ENCODE data around the gene FGF14. TPM values are rescaled to one million over a fixed set of nuclear protein-coding genes. Genes with fewer than 3 reads are reported as not detected.

FGF14 gene
- total RNA-seq, 1 donor from 2014 or later = 0.23 TPM

DNA sequence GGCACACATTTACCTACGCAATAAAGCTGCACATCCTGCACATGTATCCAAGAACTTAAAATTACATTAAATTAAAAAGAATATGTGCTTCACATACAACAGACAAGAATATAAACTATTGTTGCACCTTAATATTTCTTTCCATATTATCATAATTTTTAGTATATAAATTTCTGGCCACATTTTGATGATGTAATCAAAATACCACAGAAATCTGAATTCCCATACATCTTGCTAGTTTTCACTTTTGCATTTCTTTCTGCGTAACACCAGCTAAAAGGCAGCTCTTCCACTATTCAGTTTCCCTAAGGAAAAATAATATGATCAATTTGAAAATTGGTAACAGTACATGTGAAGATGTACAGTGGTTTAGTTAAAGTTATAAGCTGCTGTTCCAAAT is 42.6 kb downstream of the FGF14 start:
- Histone ChIP-seq H3K27ac (ENCODE audit: low read depth, low read length) (no peak overlapping the region), H3K9me3 (ENCODE audit: insufficient read depth, low read depth, low read length) (no peaks in the 10 kb centered on the region), H3K4me3 (ENCODE audit: insufficient read depth, low read depth, low read length) (no peak overlapping the region), H2AFZ (ENCODE audit: low read depth, low read length) (no peak overlapping the region), H4K20me1 (ENCODE audit: insufficient read depth, low read length) (no peaks in the 10 kb centered on the region), H3K4me1 (ENCODE audit: insufficient read depth, low read length) (no peaks in the 10 kb centered on the region), H3K9ac (ENCODE audit: low read length) (no peak overlapping the region), H3K36me3 (ENCODE audit: insufficient read depth, low read length) (no peaks in the 10 kb centered on the region), H3K27me3 (ENCODE audit: insufficient read depth, low read length) (no peaks in the 10 kb centered on the region), H3K79me2 (ENCODE audit: insufficient read depth, low read length) (no peaks in the 10 kb centered on the region), H3K4me2 (ENCODE audit: low read length) (no peak overlapping the region)
- Mint-ChIP-seq H3K4me3 (ENCODE audit: unreplicated experiment) (no peak overlapping the region), H3K4me1 (ENCODE audit: low read depth, unreplicated experiment) (no peaks in the 10 kb centered on the region), H3K27ac (ENCODE audit: unreplicated experiment) (no peak overlapping the region), H3K36me3 (ENCODE audit: low read depth, unreplicated experiment) (no peaks in the 10 kb centered on the region), H3K27me3 (ENCODE audit: low read depth, unreplicated experiment) (peaks cover 2% of the 10 kb centered on the region), H3K9me3 (ENCODE audit: unreplicated experiment) (no peaks in the 10 kb centered on the region)
- TF ChIP-seq EZH2 (IDR thresholded peaks at IDR 0.05; ENCODE audit: insufficient read depth, low read length) = no peak
- TF ChIP-seq, protein P1, sequence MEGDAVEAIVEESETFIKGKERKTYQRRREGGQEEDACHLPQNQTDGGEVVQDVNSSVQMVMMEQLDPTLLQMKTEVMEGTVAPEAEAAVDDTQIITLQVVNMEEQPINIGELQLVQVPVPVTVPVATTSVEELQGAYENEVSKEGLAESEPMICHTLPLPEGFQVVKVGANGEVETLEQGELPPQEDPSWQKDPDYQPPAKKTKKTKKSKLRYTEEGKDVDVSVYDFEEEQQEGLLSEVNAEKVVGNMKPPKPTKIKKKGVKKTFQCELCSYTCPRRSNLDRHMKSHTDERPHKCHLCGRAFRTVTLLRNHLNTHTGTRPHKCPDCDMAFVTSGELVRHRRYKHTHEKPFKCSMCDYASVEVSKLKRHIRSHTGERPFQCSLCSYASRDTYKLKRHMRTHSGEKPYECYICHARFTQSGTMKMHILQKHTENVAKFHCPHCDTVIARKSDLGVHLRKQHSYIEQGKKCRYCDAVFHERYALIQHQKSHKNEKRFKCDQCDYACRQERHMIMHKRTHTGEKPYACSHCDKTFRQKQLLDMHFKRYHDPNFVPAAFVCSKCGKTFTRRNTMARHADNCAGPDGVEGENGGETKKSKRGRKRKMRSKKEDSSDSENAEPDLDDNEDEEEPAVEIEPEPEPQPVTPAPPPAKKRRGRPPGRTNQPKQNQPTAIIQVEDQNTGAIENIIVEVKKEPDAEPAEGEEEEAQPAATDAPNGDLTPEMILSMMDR (IDR thresholded peaks at IDR 0.05; ENCODE audit: insufficient read depth, low read depth, low read length) = no peak
- no peak for DNase-seq (ENCODE audit: low read depth)
- FAIRE-seq = no peak

DNA sequence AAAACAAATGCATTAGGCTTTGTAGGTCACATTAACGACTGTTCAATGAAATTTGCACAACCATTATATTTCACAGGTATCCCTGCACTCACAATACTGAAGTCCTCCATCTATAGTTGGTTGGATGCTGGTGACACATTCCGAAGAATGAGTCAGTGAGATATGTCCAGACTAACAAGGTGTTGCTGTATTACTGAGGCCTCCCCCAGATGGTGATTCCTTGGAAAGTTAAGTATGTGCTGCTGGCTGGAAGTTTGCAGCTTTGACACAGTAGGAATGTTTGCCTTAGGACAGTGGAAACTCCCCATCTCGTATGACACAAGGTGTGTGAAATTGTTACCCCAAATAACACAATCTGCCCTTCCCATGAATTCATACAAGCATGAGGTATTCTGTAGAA is 46.6 kb downstream of the FGF14 start:
- Mint-ChIP-seq H3K9me3 (ENCODE audit: unreplicated experiment) (peaks cover 1% of the 10 kb centered on the region), H3K27me3 (ENCODE audit: low read depth, unreplicated experiment) (no peaks in the 10 kb centered on the region), H3K4me1 (ENCODE audit: low read depth, unreplicated experiment) (no peaks in the 10 kb centered on the region), H3K36me3 (ENCODE audit: low read depth, unreplicated experiment) (no peaks in the 10 kb centered on the region), H3K4me3 (ENCODE audit: unreplicated experiment) (no peak overlapping the region), H3K27ac (ENCODE audit: unreplicated experiment) (no peak overlapping the region)
- H2AFZ ChIP-seq (ENCODE audit: low read depth, low read length) = no peak overlapping the region
- H3K36me3 ChIP-seq (ENCODE audit: insufficient read depth, low read length) = no peaks in the 10 kb centered on the region
- H3K9ac ChIP-seq (ENCODE audit: low read length) = no peak overlapping the region
- H3K79me2 ChIP-seq (ENCODE audit: insufficient read depth, low read length) = no peaks in the 10 kb centered on the region
- H3K4me3 ChIP-seq (ENCODE audit: insufficient read depth, low read depth, low read length) = no peak overlapping the region
- TF ChIP-seq, protein P1 (IDR thresholded peaks at IDR 0.05; ENCODE audit: insufficient read depth, low read depth, low read length) = no peak
- no peak for TF ChIP-seq EZH2 (IDR thresholded peaks at IDR 0.05; ENCODE audit: insufficient read depth, low read length)
- no peaks in the 10 kb centered on the region for H3K27me3 ChIP-seq (ENCODE audit: insufficient read depth, low read length)
- no peak for FAIRE-seq
- no peak for DNase-seq (ENCODE audit: low read depth)
- H3K27ac ChIP-seq (ENCODE audit: low read depth, low read length) = no peak overlapping the region
- H4K20me1 ChIP-seq (ENCODE audit: insufficient read depth, low read length) = no peaks in the 10 kb centered on the region
- H3K9me3 ChIP-seq (ENCODE audit: insufficient read depth, low read depth, low read length) = no peaks in the 10 kb centered on the region
- H3K4me1 ChIP-seq (ENCODE audit: insufficient read depth, low read length) = no peaks in the 10 kb centered on the region
- no peak overlapping the region for H3K4me2 ChIP-seq (ENCODE audit: low read length)

DNA sequence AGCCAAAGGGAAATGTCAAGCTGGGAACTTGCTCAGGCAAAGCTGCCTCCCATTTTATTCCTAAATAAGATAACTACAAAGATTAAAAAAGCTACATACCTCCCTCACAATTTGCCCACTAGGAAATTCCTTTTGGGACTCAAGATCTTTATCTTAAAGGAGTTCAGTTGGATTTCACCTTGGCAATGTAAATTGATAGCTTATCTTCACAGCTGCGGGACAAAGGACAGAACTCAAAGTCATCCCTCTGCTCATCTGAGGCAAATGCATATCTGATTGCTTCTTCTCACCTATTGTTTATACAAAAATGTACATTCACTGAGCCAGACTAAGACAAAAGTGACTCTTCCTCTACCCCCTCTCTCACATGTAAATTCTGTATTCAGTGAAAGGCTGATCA is 47.8 kb downstream of the FGF14 start:
- H3K27me3 ChIP-seq (ENCODE audit: insufficient read depth, low read length) = no peaks in the 10 kb centered on the region
- H2AFZ ChIP-seq (ENCODE audit: low read depth, low read length) = no peak overlapping the region
- no peak overlapping the region for H3K27ac Mint-ChIP-seq (ENCODE audit: unreplicated experiment)
- no peaks in the 10 kb centered on the region for H3K4me1 ChIP-seq (ENCODE audit: insufficient read depth, low read length)
- H3K9me3 ChIP-seq (ENCODE audit: insufficient read depth, low read depth, low read length) = no peaks in the 10 kb centered on the region
- H3K36me3 ChIP-seq (ENCODE audit: insufficient read depth, low read length) = no peaks in the 10 kb centered on the region
- TF ChIP-seq EZH2 (IDR thresholded peaks at IDR 0.05; ENCODE audit: insufficient read depth, low read length) = no peak
- TF ChIP-seq, protein P1 (IDR thresholded peaks at IDR 0.05; ENCODE audit: insufficient read depth, low read depth, low read length) = no peak
- FAIRE-seq (no peak), DNase-seq (ENCODE audit: low read depth) (no peak)
- no peaks in the 10 kb centered on the region for H4K20me1 ChIP-seq (ENCODE audit: insufficient read depth, low read length)
- H3K4me3 ChIP-seq (ENCODE audit: insufficient read depth, low read depth, low read length) = no peak overlapping the region
- no peak overlapping the region for H3K4me2 ChIP-seq (ENCODE audit: low read length)
- no peaks in the 10 kb centered on the region for H3K27me3 Mint-ChIP-seq (ENCODE audit: low read depth, unreplicated experiment)
- H3K4me3 Mint-ChIP-seq (ENCODE audit: unreplicated experiment) = no peak overlapping the region
- no peak overlapping the region for H3K9ac ChIP-seq (ENCODE audit: low read length)
- peaks cover 1% of the 10 kb centered on the region for H3K9me3 Mint-ChIP-seq (ENCODE audit: unreplicated experiment)
- no peak overlapping the region for H3K27ac ChIP-seq (ENCODE audit: low read depth, low read length)
- no peaks in the 10 kb centered on the region for H3K79me2 ChIP-seq (ENCODE audit: insufficient read depth, low read length)
- no peaks in the 10 kb centered on the region for H3K36me3 Mint-ChIP-seq (ENCODE audit: low read depth, unreplicated experiment)
- H3K4me1 Mint-ChIP-seq (ENCODE audit: low read depth, unreplicated experiment) = no peaks in the 10 kb centered on the region

Data from astrocyte (in vitro differentiated cells and primary cell).